ENCODE data around the gene MCM5. TPM values are rescaled to one million over a fixed set of nuclear protein-coding genes. Genes with fewer than 3 reads are reported as not detected.

The MCM5 gene
- total RNA-seq, 1 experiment from 2014 or later, result 194 TPM

- BruUV-seq (replicated peaks), result no TSS peak
- CTCF ChIA-PET, result no interaction called here
Measured at GRCh38 chr22:35378621-35379020, 21.3 kb upstream of the MCM5 start.

More at GRCh38 chr22:35378621-35379020, 21.3 kb upstream of the MCM5 start:
- intact Hi-C loops (cut with micrococcal nuclease), result loop anchor here (10.0 kb wide), 1 partner anchor 456 kb away; no protein-coding TSS in a partner anchor
- Histone ChIP-seq H3K4me3 (replicated peaks in 1 of 2; ENCODE audit: low read depth in 1 of 2, low read length in 2 of 2) (no peak overlapping the region), H3K9ac (ENCODE audit: low read length) (no peak overlapping the region), H2AFZ (ENCODE audit: low read depth, low read length, poor library complexity, severe bottlenecking) (no peak overlapping the region), H3K9me3 (ENCODE audit: control insufficient read depth in 1 of 2, insufficient read depth in 1 of 2, low read depth in 1 of 2, low read length in 2 of 2) (no peaks in the 10 kb centered on the region), H3K27me3 (ENCODE audit: insufficient read depth, low read length) (no peaks in the 10 kb centered on the region), H4K20me1 (ENCODE audit: insufficient read depth) (no peaks in the 10 kb centered on the region), H3K4me2 (ENCODE audit: low read length) (no peak overlapping the region), H3K4me1 (ENCODE audit: control insufficient read depth in 1 of 2, insufficient read depth in 2 of 2, low read length in 2 of 2) (peaks cover 28 to 68% of the 10 kb centered on the region in 2 experiments), H3K27ac (ENCODE audit: low read depth, low read length) (no peak overlapping the region), H3K9me2 (ENCODE audit: insufficient read depth) (no peaks in the 10 kb centered on the region), H3K79me2 (ENCODE audit: insufficient read depth, low read length) (peaks cover 10% of the 10 kb centered on the region), H3K36me3 (ENCODE audit: control insufficient read depth in 1 of 2, insufficient read depth in 2 of 2, low read length in 2 of 2) (no peaks in the 10 kb centered on the region; a peak in 1 of 4 replicates)
- TF ChIP-seq CEBPB (IDR thresholded peaks at IDR 0.05; ENCODE audit: low read depth) (no peak), YY1 (IDR thresholded peaks at IDR 0.05; ENCODE audit: extremely low read depth, insufficient replicate concordance, low read depth, low read length) (no peak), POLR2A (IDR thresholded peaks at IDR 0.05; ENCODE audit: borderline replicate concordance, extremely low read depth, insufficient read depth, insufficient read length) (no peak), ZBTB33 (IDR thresholded peaks at IDR 0.05; ENCODE audit: extremely low read depth, insufficient replicate concordance, low read length) (no peak), RAD21 (IDR thresholded peaks at IDR 0.05; ENCODE audit: low read depth) (no peak), CTCF (IDR thresholded peaks at IDR 0.05 in 2 of 3, conservative IDR thresholded peaks at IDR 0.05 in 1 of 3; ENCODE audit: borderline replicate concordance in 1 of 3, insufficient read depth in 1 of 3, low read depth in 2 of 3, low read length in 2 of 3) (no peak), SP1 (IDR thresholded peaks at IDR 0.05; ENCODE audit: low read depth) (no peak), EZH2phosphoT487 (IDR thresholded peaks at IDR 0.05; ENCODE audit: borderline replicate concordance) (no peak), ATF3 (IDR thresholded peaks at IDR 0.05) (no peak), SRF (IDR thresholded peaks at IDR 0.05; ENCODE audit: low read depth) (no peak)
- ATAC-seq (no peak), DNase-seq (ENCODE audit: low read depth, low spot score) (no peak)
- RAD21 ChIA-PET (ENCODE audit: low non-redundant PET in 1 of 2, low total read pairs in 2 of 2, uncharacterized antibody in 2 of 2, unreplicated experiment in 2 of 2), result no interaction called here
- POLR2A ChIA-PET, result no interaction called here

Measured in HCT116 (cell line).